HG03565 (cell line): ENCODE measurements around the gene LDLRAD1.
"Not testable (repeated sequence)": the region's sequence is repeated elsewhere in the genome, so short reads cannot be mapped to it uniquely, and the experiment has no call there.

Experiments
- ATAC-seq: cut with Tn5 transposase; IDR thresholded peaks from one replicate; pipeline ENCODE4 v1.9.1; 2021; ENCODE audit warnings: mild to moderate bottlenecking, moderate library complexity; ENCODE audit not compliant: unreplicated experiment

The LDLRAD1 gene

GRCh38 chr1:54018635-54019034 is 649 bp upstream of the LDLRAD1 start:
- no peak for ATAC-seq

GRCh38 chr1:54016343-54017282 is 1.4 kb downstream of the LDLRAD1 start:
- ATAC-seq: no peak

GRCh38 chr1:54014009-54014629 is 3.9 kb downstream of the LDLRAD1 start:
- ATAC-seq: no peak

- ATAC-seq: no peak
Measured at GRCh38 chr1:54013393-54014008, 4.5 kb downstream of the LDLRAD1 start.

GRCh38 chr1:54012863-54013262 is 5.1 kb downstream of the LDLRAD1 start:
- ATAC-seq: no peak

GRCh38 chr1:54012008-54012325 is 6.0 kb downstream of the LDLRAD1 start:
- no peak for ATAC-seq

GRCh38 chr1:54011316-54012007 is 6.5 kb downstream of the LDLRAD1 start:
- no peak for ATAC-seq

- ATAC-seq: no peak
Measured at GRCh38 chr1:54010415-54011117, 7.4 kb downstream of the LDLRAD1 start.

GRCh38 chr1:54009406-54009805 is 8.6 kb downstream of the LDLRAD1 start:
- no peak for ATAC-seq

GRCh38 chr1:54008876-54009275 is 9.1 kb downstream of the LDLRAD1 start:
- ATAC-seq: no peak

GRCh38 chr1:54007613-54008012 is 10.4 kb downstream of the LDLRAD1 start:
- no peak for ATAC-seq

GRCh38 chr1:54006508-54006907 is 11.5 kb downstream of the LDLRAD1 start:
- ATAC-seq: no peak

- no peak for ATAC-seq
Measured at GRCh38 chr1:54004481-54005049, 13.4 kb downstream of the LDLRAD1 start.

- not testable (repeated sequence) for ATAC-seq
Measured at GRCh38 chr1:54003750-54004480, 14.1 kb downstream of the LDLRAD1 start.

GRCh38 chr1:54003249-54003646 is 14.7 kb downstream of the LDLRAD1 start:
- ATAC-seq: no peak

- no peak for ATAC-seq
Measured at GRCh38 chr1:54002544-54003248, 15.3 kb downstream of the LDLRAD1 start.

GRCh38 chr1:54001591-54001990 is 16.4 kb downstream of the LDLRAD1 start:
- no peak for ATAC-seq

GRCh38 chr1:53999920-54000319 is 18.1 kb downstream of the LDLRAD1 start:
- no peak for ATAC-seq

- no peak for ATAC-seq
Measured at GRCh38 chr1:53998223-53998622, 19.8 kb downstream of the LDLRAD1 start.
